ENCODE results near the gene STAM.
"Not testable (repeated sequence)": the region's sequence is repeated elsewhere in the genome, so short reads cannot be mapped to it uniquely, and the experiment has no call there.

Gene STAM

GRCh38 chr10:17643755-17644484, at the start of gene STAM:
STAM (plus strand) TSS chr10:17644151; CDS start chr10:17644340, 189 bp downstream.
- DNase-seq (ENCODE audit: low read depth), result peak; percentile 76

- DNase-seq (ENCODE audit: low read depth), result no peak
Observed at GRCh38 chr10:17597386-17597785, 46.6 kb upstream of the STAM start.

GRCh38 chr10:17599089-17599488, 44.9 kb upstream of the STAM start:
- DNase-seq (ENCODE audit: low read depth), result no peak

GRCh38 chr10:17605936-17606335, 38.0 kb upstream of the STAM start:
- DNase-seq (ENCODE audit: low read depth), result no peak

GRCh38 chr10:17606547-17607040, 37.4 kb upstream of the STAM start:
- DNase-seq (ENCODE audit: low read depth), result no peak

- DNase-seq (ENCODE audit: low read depth), result no peak
Observed at GRCh38 chr10:17607060-17607459, 36.9 kb upstream of the STAM start.

GRCh38 chr10:17607603-17608332, 36.2 kb upstream of the STAM start:
- DNase-seq (ENCODE audit: low read depth), result no peak

GRCh38 chr10:17609523-17610079, 34.4 kb upstream of the STAM start:
- DNase-seq (ENCODE audit: low read depth), result no peak

GRCh38 chr10:17616403-17617030, 27.4 kb upstream of the STAM start:
- no peak for DNase-seq (ENCODE audit: low read depth)

- no peak for DNase-seq (ENCODE audit: low read depth)
Observed at GRCh38 chr10:17617031-17617911, 26.7 kb upstream of the STAM start, which contains the start of gene HACD1. HACD1 (minus strand) TSS chr10:17617374; CDS start chr10:17617339, 35 bp downstream.

- no peak for DNase-seq (ENCODE audit: low read depth)
Observed at GRCh38 chr10:17622061-17622460, 21.9 kb upstream of the STAM start.

- no peak for DNase-seq (ENCODE audit: low read depth)
Observed at GRCh38 chr10:17624996-17625395, 19.0 kb upstream of the STAM start.

- no peak for DNase-seq (ENCODE audit: low read depth)
Observed at GRCh38 chr10:17626656-17627055, 17.3 kb upstream of the STAM start.

GRCh38 chr10:17632590-17632989, 11.4 kb upstream of the STAM start:
- DNase-seq (ENCODE audit: low read depth), result not testable (repeated sequence)

- no peak for DNase-seq (ENCODE audit: low read depth)
Observed at GRCh38 chr10:17633353-17633752, 10.6 kb upstream of the STAM start.

- DNase-seq (ENCODE audit: low read depth), result no peak
Observed at GRCh38 chr10:17637869-17638268, 6.1 kb upstream of the STAM start.

- no peak for DNase-seq (ENCODE audit: low read depth)
Observed at GRCh38 chr10:17640331-17640816, 3.6 kb upstream of the STAM start.

- no peak for DNase-seq (ENCODE audit: low read depth)
Observed at GRCh38 chr10:17643339-17643754, 604 bp upstream of the STAM start.

GRCh38 chr10:17644485-17644943, 563 bp downstream of the STAM start:
- DNase-seq (ENCODE audit: low read depth), result no peak

- DNase-seq (ENCODE audit: low read depth), result no peak
Observed at GRCh38 chr10:17645621-17646345, 1.8 kb downstream of the STAM start.
